Sigmoid colon (tissue), 4 donors: ENCODE results near the gene WNT5B.

Experiments
- CTCF ChIP-seq, 4 experiments: fragments of 450-650 bp in 3 of 4; fragments of 200-600 bp in 1 of 4; IDR thresholded peaks; one replicate each; pipeline ENCODE4 v1.5.1; 2016 to 2019; ENCODE audit warnings: antibody characterized with exemption in 4 of 4, mild to moderate bottlenecking in 3 of 4, moderate library complexity in 2 of 4
- EP300 ChIP-seq, 4 donors: sonication (generic); formaldehyde crosslinking; IDR thresholded peaks; one replicate each; pipeline ENCODE4 v1.6.1; 2017; ENCODE audit warnings: antibody characterized with exemption in 4 of 4
- POLR2A ChIP-seq, 2 donors: fragments of 450-650 bp; IDR thresholded peaks; one replicate each; pipeline ENCODE4 v1.6.1; 2016; ENCODE audit warnings: antibody characterized with exemption in 2 of 2, mild to moderate bottlenecking in 2 of 2, moderate library complexity in 2 of 2
- POLR2AphosphoS5 ChIP-seq, 4 donors: sonication (generic); formaldehyde crosslinking; IDR thresholded peaks; one replicate each; pipeline ENCODE4 v1.6.1; 2017; ENCODE audit warnings: antibody characterized with exemption in 4 of 4

GRCh38 chr12:1646569-1647284 is 17.7 kb downstream of the WNT5B start:
- no peak for TF ChIP-seq CTCF (IDR thresholded peaks at IDR 0.05)
- no peak for TF ChIP-seq POLR2A (IDR thresholded peaks at IDR 0.05)
- no peak for TF ChIP-seq EP300 (IDR thresholded peaks at IDR 0.05)
- no peak for TF ChIP-seq POLR2AphosphoS5 (IDR thresholded peaks at IDR 0.05)
